Embryonic facial prominence (tissue), 1 donor: ENCODE measurements around the gene NUDT16L1.

Experiments
- DNase-seq: peaks from one replicate; pipeline ENCODE4 v3.0.0-alpha.2; 2016; ENCODE audit errors: extremely low spot score

The NUDT16L1 gene

DNA sequence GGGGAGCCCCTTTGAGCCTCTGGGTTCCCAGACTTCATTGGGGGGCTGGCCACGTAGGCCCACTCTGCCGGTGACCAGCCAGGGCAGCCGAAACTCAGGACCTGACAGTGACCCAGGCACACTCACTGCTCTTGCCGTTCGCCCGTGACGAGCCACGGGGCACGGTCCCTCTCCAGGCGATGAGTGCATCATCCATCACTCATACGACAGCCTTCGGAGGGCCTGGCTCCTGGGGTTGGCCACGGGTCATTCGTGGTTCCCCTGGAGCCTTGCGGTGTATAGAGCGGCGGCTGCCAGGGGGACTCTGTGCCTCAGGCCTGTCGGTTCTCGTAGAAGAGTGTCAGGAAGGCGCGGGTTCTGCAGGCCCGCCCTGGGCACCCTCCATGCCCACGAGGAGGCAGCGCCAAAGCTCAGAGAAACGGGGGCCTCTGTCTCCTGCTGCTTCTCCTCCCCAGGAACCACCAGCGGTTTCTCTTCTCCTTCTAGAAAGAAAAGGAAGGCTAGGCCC, 11.2 kb upstream of the NUDT16L1 start:
- no peak for DNase-seq

DNA sequence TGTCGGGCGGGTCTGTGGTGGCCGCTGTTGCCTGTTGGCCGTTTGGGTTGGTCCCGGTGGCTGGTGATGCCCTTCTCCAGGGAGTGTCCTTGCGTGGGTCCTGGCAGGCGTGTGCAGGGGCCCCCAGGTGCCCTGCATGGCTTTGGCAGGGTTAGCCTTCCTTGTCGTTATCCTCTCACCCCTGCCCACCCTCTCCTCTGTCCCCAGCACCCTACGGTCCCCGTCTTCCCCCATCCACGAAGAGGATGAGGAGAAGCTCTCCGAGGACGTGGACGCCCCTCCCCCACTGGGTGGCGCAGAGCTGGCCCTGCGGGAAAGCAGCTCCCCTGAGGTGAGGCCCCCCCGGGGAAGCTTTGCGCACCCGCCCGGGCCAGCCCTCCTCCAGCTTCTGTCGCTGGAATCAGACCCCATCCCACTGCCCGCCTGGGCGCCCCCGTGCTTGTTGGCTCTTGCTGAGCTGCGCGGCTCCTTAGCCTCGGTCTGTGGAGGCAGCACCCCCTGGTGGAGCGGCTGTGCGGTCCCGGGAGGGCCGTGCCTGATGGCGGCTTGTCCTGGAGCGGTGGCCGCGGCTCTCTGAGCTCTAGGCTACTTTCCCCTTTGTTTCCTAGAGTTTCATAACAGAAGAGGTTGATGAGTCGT, 10.6 kb upstream of the NUDT16L1 start:
- DNase-seq, result no peak

- no peak for DNase-seq
Measured at GRCh38 chr16:4683255-4684057, 9.9 kb upstream of the NUDT16L1 start.

- DNase-seq, result no peak
Measured at GRCh38 chr16:4684058-4684715, 9.2 kb upstream of the NUDT16L1 start.

- no peak for DNase-seq
Measured at GRCh38 chr16:4684763-4685162, 8.6 kb upstream of the NUDT16L1 start.

- no peak for DNase-seq
Measured at GRCh38 chr16:4685292-4685691, 8.1 kb upstream of the NUDT16L1 start.

GRCh38 chr16:4685776-4686496, 7.4 kb upstream of the NUDT16L1 start:
- no peak for DNase-seq

GRCh38 chr16:4686497-4687210, 6.7 kb upstream of the NUDT16L1 start:
- DNase-seq, result no peak

DNA sequence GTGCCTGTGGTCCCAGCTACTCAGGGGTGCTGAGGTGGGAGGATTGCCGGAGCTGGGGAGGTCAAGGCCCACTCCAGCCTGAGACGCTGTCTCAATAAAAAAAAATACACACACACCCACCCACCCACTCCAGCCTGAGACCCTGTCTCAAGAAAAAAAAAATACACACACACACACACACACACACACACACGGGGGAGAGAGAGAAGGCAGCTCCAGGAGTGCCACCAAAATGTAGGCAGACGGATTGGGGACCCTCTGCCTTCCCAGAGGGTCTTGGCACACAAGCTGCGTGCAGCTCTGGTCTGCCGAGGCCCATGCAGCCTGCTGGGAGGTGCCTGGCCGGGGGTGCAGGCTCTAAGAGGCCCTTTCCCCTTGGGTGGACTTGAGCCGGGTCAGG, 5.9 kb upstream of the NUDT16L1 start:
- no peak for DNase-seq

DNA sequence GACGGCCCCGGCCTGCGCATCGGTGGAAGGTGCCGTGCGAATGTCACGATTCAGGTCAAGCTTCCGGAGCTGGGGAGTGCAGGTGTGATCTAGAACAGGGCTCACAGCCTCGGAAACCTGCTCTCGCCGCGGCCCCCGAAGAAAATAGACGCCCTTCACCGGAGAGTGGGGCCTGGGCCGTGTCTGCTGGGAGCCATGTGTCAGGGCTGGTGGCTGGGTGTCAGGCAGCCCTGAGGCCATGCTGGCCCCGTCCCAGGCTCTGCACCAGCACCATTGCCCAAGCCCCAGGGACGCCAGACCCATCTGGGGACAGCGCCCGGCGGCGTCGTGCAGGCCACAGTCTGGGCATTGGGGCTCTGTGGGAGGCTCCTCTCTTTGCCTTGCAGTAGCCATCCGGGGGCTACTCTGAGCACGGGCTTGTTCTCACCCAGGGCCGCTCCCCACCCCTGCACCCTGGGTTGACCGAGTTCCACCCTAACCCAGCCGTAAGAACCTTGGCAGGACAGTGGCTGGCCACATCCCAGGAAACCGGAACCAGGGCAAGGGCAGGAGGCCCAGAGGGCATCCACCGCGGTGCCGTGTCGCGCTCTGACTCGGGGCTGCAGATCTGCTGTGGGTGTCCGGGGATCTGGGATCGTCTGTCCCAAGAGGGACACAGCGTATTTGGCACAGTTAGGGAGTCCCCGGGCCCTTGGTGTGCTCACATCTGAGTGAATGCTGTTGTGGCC, 5.3 kb upstream of the NUDT16L1 start:
- no peak for DNase-seq

DNA sequence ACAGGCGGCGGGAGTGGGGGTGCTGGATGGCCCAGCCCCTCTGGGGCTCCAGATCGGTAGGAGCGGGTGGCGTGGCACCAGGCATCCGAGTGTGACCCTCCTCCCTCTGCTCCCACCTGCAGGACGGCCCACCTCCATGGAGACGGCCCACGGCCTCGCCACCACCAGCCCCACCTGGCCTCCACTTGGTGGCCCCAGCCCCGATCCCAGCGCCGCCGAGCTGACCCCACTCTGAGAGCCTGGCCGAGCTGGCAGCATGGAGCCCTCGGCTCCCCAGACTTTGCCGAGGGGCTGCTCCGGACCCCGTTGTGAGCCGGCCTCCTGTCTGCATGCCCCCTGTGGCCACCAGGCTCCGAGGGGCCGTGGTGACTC, 4.7 kb upstream of the NUDT16L1 start:
- DNase-seq, result no peak

DNA sequence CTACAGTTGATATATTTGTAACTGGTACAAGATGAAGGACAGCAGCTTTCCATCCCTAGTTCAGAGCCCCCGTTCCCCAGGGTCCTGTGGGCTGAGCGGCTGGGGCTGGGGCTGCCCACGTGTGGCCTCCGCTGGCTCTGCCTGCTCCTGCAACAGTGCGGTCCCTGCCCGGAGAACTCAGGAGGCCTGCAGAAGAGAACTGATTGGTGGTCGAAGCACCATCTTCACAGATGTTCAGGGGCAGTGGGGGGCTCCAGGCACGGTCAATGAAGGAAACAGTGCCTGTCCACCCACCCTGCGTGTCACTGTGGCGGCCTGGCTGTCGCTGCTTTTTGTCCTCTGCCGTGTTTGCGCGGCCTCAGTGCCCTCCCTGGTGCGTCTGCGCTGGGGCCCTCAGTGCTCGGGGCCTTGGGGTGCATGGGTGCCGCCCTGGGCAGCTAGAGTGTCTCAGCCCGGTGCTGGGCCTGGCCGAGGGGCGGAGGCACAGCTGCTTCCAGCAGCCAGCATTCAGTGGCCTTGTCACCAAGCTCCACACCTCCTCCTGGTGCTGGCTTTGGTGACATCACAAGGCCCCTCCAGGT, 4.2 kb upstream of the NUDT16L1 start:
- DNase-seq, result no peak

GRCh38 chr16:4689864-4690704, 3.3 kb upstream of the NUDT16L1 start:
- no peak for DNase-seq

DNA sequence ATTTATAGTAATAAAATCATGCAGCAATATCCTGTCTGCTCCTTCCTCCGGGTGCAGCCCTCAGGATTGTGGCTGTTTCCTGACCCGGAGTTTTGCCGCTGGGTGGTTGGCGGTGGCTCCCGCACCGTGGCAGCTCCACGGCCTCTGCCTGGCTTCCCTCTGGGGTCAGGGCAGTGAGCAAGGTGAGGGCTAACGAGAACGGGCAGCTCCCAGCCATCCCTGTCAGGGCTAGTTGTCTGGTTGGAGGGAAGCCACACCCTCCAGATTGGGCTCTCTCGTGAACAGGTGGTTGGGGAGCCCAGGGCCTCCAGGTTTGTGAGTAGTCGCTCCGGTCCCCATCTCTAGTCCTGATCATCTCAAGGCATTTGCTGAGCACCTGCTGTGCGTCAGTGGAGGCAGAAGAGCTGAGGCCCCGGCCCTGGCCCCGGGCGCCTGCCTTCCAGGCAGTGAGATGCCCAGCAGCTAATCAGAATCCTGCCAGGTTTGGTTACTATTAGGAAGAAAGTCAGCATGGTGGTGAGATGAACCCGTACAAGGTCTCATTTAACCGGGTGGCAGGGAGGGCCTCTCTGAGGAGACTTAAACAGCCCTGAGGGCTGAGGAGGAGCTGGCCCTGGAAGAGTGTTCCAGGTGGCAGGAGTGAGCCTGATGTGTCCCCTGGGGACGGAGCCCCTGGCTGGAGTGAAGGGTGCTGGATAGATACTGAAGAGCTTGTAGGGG, 2.3 kb upstream of the NUDT16L1 start:
- no peak for DNase-seq

- DNase-seq, result no peak
Measured at GRCh38 chr16:4691666-4692412, 1.5 kb upstream of the NUDT16L1 start.

- no peak for DNase-seq
Measured at GRCh38 chr16:4692460-4693295, 684 bp upstream of the NUDT16L1 start.

- no peak for DNase-seq
Measured at GRCh38 chr16:4693956-4694641, 737 bp downstream of the NUDT16L1 start.
